Astrocyte (in vitro differentiated cells and primary cell): ENCODE measurements around the gene GPX7.

Source experiments
- EZH2 ChIP-seq: IDR thresholded peaks from 2 replicates; pipeline ENCODE4 v1.6.1; 2012; ENCODE audit warnings: mild to moderate bottlenecking, low read length, inconsistent platforms; ENCODE audit not compliant: insufficient read depth
- TF ChIP-seq, protein P1 (sequence below): IDR thresholded peaks from 2 replicates; pipeline ENCODE4 v1.5.1; 2011; ENCODE audit warnings: low read depth, mild to moderate bottlenecking, inconsistent platforms, low read length, moderate library complexity; ENCODE audit not compliant: insufficient read depth

DNA sequence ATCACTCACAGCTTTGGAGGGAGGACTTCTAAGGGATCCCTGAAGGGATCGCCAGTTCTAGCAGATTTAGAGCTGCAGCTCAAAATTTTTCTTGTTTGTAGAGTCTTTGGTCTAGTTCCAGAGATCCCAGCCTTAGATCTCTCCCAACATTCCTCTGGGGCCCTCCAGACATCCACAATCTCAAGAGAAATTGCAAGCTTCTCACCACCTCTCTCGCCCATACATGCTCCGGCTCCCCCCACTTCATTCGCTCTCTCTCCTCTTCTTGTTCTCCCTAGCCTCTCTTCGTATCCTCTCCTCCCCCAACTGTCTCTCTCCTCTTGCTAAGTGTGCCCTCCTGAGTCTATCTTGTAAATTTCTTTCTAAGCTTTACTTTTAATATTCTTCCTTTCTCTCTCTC, 34.2 kb upstream of the GPX7 start:
- TF ChIP-seq, protein P1, sequence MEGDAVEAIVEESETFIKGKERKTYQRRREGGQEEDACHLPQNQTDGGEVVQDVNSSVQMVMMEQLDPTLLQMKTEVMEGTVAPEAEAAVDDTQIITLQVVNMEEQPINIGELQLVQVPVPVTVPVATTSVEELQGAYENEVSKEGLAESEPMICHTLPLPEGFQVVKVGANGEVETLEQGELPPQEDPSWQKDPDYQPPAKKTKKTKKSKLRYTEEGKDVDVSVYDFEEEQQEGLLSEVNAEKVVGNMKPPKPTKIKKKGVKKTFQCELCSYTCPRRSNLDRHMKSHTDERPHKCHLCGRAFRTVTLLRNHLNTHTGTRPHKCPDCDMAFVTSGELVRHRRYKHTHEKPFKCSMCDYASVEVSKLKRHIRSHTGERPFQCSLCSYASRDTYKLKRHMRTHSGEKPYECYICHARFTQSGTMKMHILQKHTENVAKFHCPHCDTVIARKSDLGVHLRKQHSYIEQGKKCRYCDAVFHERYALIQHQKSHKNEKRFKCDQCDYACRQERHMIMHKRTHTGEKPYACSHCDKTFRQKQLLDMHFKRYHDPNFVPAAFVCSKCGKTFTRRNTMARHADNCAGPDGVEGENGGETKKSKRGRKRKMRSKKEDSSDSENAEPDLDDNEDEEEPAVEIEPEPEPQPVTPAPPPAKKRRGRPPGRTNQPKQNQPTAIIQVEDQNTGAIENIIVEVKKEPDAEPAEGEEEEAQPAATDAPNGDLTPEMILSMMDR: no peak
- TF ChIP-seq EZH2: no peak
